HepG2 (cell line): Measurements from ENCODE around the gene KCNH1. TPM values are rescaled to one million over a fixed set of nuclear protein-coding genes. Genes with fewer than 3 reads are reported as not detected.

Experiments used
- ATAC-seq: fragments of 200-7000 bp; cut with Tn5 transposase; 3 replicates; pipeline ENCODE4 v1.9.1; 2020; ENCODE audit warnings: mild to moderate bottlenecking, moderate library complexity
- BruUV-seq: library from RNA; stranded (reverse); fragments of 400-500 nt; replicated peaks from 2 replicates; lab custom pipeline; 2021; lab: Mats Ljungman, UMichigan
- CTCF ChIA-PET: fragments of 300-600 bp; formaldehyde crosslinking; extraction: SDS; loops from one replicate; lab custom pipeline; 2021; ENCODE audit warnings: low total read pairs, inconsistent platforms, low intra/inter-chr PET ratio; lab: Yijun Ruan, JAX
- POLR2A ChIA-PET: fragments of 350-600 bp; sonication (Branson Sonifier 250); formaldehyde crosslinking; loops from one replicate; lab custom pipeline; 2020; ENCODE audit warnings: antibody characterized with exemption, inconsistent platforms; lab: Yijun Ruan, JAX
- DNase-seq: peaks from one replicate; pipeline ENCODE4 v3.0.0-alpha.2; 2015; ENCODE audit warnings: low spot score
- FAIRE-seq: peaks from 3 replicates; lab custom pipeline; 2011; peaks lifted over from hg19 to GRCh38; lab: Jason Lieb, UNC
- H2AFZ ChIP-seq: one replicate; pipeline ENCODE4 v1.6.1; 2011; ENCODE audit warnings: low read length, inconsistent platforms
- H3K27ac ChIP-seq: fragments of 300-600 bp; 3 replicates; pipeline ENCODE4 v1.8.0; 2011; ENCODE audit warnings: mixed run types, mild to moderate bottlenecking, mixed read lengths, low read length, inconsistent platforms; ENCODE audit not compliant: insufficient read depth; ENCODE audit errors: extremely low read length
- H3K27me3 ChIP-seq, 2 experiments: fragments of 200-600 bp in 1 of 2; 2 replicates in 1 of 2; 3 replicates in 1 of 2; pipeline versions ENCODE4 v1.6.0 to v1.8.0; 2011; ENCODE audit warnings: low read length in 2 of 2, mild to moderate bottlenecking in 2 of 2, moderate library complexity in 2 of 2, inconsistent platforms in 1 of 2; ENCODE audit not compliant: insufficient read depth in 2 of 2, control insufficient read depth in 1 of 2
- H3K36me3 ChIP-seq, 2 experiments: fragments of 200-600 bp in 1 of 2; replicated peaks in 1 of 2; 2 replicates in 1 of 2; 3 replicates in 1 of 2; pipeline versions ENCODE4 v1.5.1 to v1.8.0; 2011; ENCODE audit warnings: low read length in 2 of 2, inconsistent platforms in 1 of 2; ENCODE audit not compliant: insufficient read depth in 2 of 2, control insufficient read depth in 1 of 2
- H3K4me1 ChIP-seq: 2 replicates; pipeline ENCODE4 v1.5.1; 2012; ENCODE audit warnings: low read length, inconsistent platforms; ENCODE audit not compliant: insufficient read depth
- H3K4me2 ChIP-seq: 2 replicates; pipeline ENCODE4 v1.6.0; 2011; ENCODE audit warnings: low read depth, low read length, inconsistent platforms
- H3K4me3 ChIP-seq, 3 experiments: fragments of 200-600 bp in 1 of 3; sonication (generic), shearing (Covaris generic) in 1 of 3; replicated peaks in 1 of 3; 2 replicates each; pipeline ENCODE4 v1.5.1; 2011 to 2016; ENCODE audit warnings: low read length in 3 of 3, inconsistent platforms in 2 of 3, low read depth in 2 of 3, mild to moderate bottlenecking in 2 of 3, control low read depth in 1 of 3, mixed read lengths in 1 of 3; ENCODE audit not compliant: insufficient read depth in 1 of 3
- H3K79me2 ChIP-seq: one replicate; pipeline ENCODE4 v1.6.1; 2011; ENCODE audit warnings: low read length, inconsistent platforms; ENCODE audit not compliant: insufficient read depth
- H3K9ac ChIP-seq: 2 replicates; pipeline ENCODE4 v1.6.0; 2011; ENCODE audit warnings: mild to moderate bottlenecking, low read depth, low read length, inconsistent platforms; ENCODE audit not compliant: insufficient read depth
- H3K9me3 ChIP-seq: 2 replicates; pipeline ENCODE4 v1.5.1; 2012; ENCODE audit warnings: mild to moderate bottlenecking, low read length
- H4K20me1 ChIP-seq: 2 replicates; pipeline ENCODE4 v1.6.0; 2011; ENCODE audit warnings: inconsistent platforms, mild to moderate bottlenecking, low read length, moderate library complexity; ENCODE audit not compliant: insufficient read depth
- MEF2D ChIP-seq: sonication (generic); formaldehyde crosslinking; IDR thresholded peaks from 2 replicates; pipeline ENCODE4 v1.5.1; 2020; ENCODE audit warnings: mild to moderate bottlenecking, missing genetic modification reagents
- ZNF263 ChIP-seq: sonication (generic); formaldehyde crosslinking; IDR thresholded peaks from 2 replicates; pipeline ENCODE4 v1.4.0; 2020; ENCODE audit warnings: missing genetic modification reagents
- ZNF326 ChIP-seq: sonication (generic); formaldehyde crosslinking; IDR thresholded peaks from 2 replicates; pipeline ENCODE4 v1.4.0; 2020; ENCODE audit warnings: missing genetic modification reagents, borderline replicate concordance
- ZNF546 ChIP-seq: sonication (generic); formaldehyde crosslinking; conservative IDR thresholded peaks from 2 replicates; pipeline ENCODE4 v1.8.1; 2023; ENCODE audit warnings: mild to moderate bottlenecking, missing genetic modification reagents
- ZSCAN20 ChIP-seq: sonication (generic); formaldehyde crosslinking; IDR thresholded peaks from 2 replicates; pipeline ENCODE4 v1.4.0; 2020; ENCODE audit warnings: missing genetic modification reagents, mild to moderate bottlenecking, borderline replicate concordance
- ZSCAN29 ChIP-seq: sonication (generic); formaldehyde crosslinking; conservative IDR thresholded peaks from 2 replicates; pipeline ENCODE4 v1.4.0; 2020; ENCODE audit warnings: mild to moderate bottlenecking, missing genetic modification reagents
- ZSCAN31 ChIP-seq: sonication (generic); formaldehyde crosslinking; IDR thresholded peaks from 2 replicates; pipeline ENCODE4 v1.5.0; 2020; ENCODE audit warnings: low read depth, mild to moderate bottlenecking, missing genetic modification reagents
- ZZZ3 ChIP-seq: sonication (generic); formaldehyde crosslinking; IDR thresholded peaks from 2 replicates; pipeline ENCODE4 v1.4.0; 2020; ENCODE audit warnings: missing genetic modification reagents, mild to moderate bottlenecking, borderline replicate concordance
- WGBS: methylation state at CpG from one replicate; pipeline ENCODE4 v1.1.6; 2017; ENCODE audit warnings: low lambda C conversion rate; 5-methylcytosine and 5-hydroxymethylcytosine counted together
- in situ Hi-C: cut with HindIII; loops from 2 replicates; pipeline ENCODE4 v1.10.0; 2017; ENCODE audit warnings: low pct_unique_long_range_greater_than_20kb; ENCODE audit not compliant: extremely low pct_ligation_motif_present
- intact Hi-C: fragments of 100-400 bp; cut with micrococcal nuclease; formaldehyde crosslinking; loops from one replicate; pipeline ENCODE4 v1.10.0; 2022; ENCODE audit not compliant: unreplicated experiment
- polyA plus RNA-seq, 8 experiments: library from polyadenylated mRNA; depleted of rRNA in 3 of 8; stranded (reverse) in 7 of 8; unstranded in 1 of 8; fragments of >200 nt; fragmentation: Illumina TruSeq in 4 of 8; extraction: Trizol in 4 of 8; gene quantifications; 2 replicates each; pipeline versions ENCODE4 v1.2.1 to v1.2.3, GENCODE V29; 2011 to 2016; ENCODE audit warnings: low read depth in 4 of 8, missing spikeins in 1 of 8, mixed read lengths in 1 of 8; ENCODE audit not compliant: insufficient read depth in 1 of 8
- total RNA-seq, 5 experiments: library from RNA; depleted of rRNA; stranded (reverse); fragments of >200 nt; fragmentation: Illumina TruSeq; extraction: Trizol; gene quantifications; 2 replicates each; pipeline ENCODE4 v1.2.3, GENCODE V29; 2016; ENCODE audit warnings: low read depth in 1 of 5
- TF ChIP-seq, protein P1 (sequence below): IDR thresholded peaks from 2 replicates; pipeline ENCODE4 v1.6.1; 2012; ENCODE audit warnings: inconsistent platforms
- TF ChIP-seq, protein P2 (sequence below): sonication (generic); formaldehyde crosslinking; conservative IDR thresholded peaks from 2 replicates; pipeline ENCODE4 v1.8.0; 2022; ENCODE audit warnings: mild to moderate bottlenecking, moderate library complexity, missing genetic modification reagents
- TF ChIP-seq, protein P3 (sequence below): sonication (generic); formaldehyde crosslinking; IDR thresholded peaks from 2 replicates; pipeline ENCODE4 v1.8.0; 2022; ENCODE audit warnings: missing genetic modification reagents, mild to moderate bottlenecking, moderate library complexity, borderline replicate concordance

KCNH1 gene
- total and polyA plus RNA-seq, 2 of the 13 experiments (the other 11 are each of a cell fraction or from before 2014, with no cell fraction given), result not detected

- no peaks in the 10 kb centered on the region for H3K79me2 ChIP-seq
- H3K4me3 ChIP-seq, result no peak overlapping the region
- no peak overlapping the region for H3K27ac ChIP-seq
- no peak overlapping the region for H3K4me2 ChIP-seq
- no peaks in the 10 kb centered on the region for H3K9me3 ChIP-seq
- DNase-seq (no peak), FAIRE-seq (no peak), ATAC-seq (no peak)
- no TSS peak for BruUV-seq
- ChIA-PET CTCF (no interaction called here), POLR2A (no interaction called here)
- in situ Hi-C loops (no loop called here), intact Hi-C loops (no loop called here)
- H3K36me3 ChIP-seq, result no peaks in the 10 kb centered on the region
- no peak overlapping the region for H2AFZ ChIP-seq
- no peaks in the 10 kb centered on the region for H4K20me1 ChIP-seq
- WGBS, result 41% methylated on average over 5 of the region's 5 CpGs
- TF ChIP-seq ZNF326 (CRISPR knock-in tag) (no peak), ZNF263 (no peak), ZSCAN31 (CRISPR knock-in tag) (no peak), ZNF546 (CRISPR knock-in tag) (no peak), ZSCAN20 (no peak), ZZZ3 (CRISPR knock-in tag) (no peak), ZSCAN29 (CRISPR knock-in tag) (no peak), MEF2D (CRISPR knock-in tag) (no peak)
- TF ChIP-seq, protein P1, sequence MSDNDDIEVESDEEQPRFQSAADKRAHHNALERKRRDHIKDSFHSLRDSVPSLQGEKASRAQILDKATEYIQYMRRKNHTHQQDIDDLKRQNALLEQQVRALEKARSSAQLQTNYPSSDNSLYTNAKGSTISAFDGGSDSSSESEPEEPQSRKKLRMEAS, result no peak
- TF ChIP-seq, protein P2, sequence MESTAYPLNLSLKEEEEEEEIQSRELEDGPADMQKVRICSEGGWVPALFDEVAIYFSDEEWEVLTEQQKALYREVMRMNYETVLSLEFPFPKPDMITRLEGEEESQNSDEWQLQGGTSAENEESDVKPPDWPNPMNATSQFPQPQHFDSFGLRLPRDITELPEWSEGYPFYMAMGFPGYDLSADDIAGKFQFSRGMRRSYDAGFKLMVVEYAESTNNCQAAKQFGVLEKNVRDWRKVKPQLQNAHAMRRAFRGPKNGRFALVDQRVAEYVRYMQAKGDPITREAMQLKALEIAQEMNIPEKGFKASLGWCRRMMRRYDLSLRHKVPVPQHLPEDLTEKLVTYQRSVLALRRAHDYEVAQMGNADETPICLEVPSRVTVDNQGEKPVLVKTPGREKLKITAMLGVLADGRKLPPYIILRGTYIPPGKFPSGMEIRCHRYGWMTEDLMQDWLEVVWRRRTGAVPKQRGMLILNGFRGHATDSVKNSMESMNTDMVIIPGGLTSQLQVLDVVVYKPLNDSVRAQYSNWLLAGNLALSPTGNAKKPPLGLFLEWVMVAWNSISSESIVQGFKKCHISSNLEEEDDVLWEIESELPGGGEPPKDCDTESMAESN (CRISPR knock-in tag), result no peak
- TF ChIP-seq, protein P3, sequence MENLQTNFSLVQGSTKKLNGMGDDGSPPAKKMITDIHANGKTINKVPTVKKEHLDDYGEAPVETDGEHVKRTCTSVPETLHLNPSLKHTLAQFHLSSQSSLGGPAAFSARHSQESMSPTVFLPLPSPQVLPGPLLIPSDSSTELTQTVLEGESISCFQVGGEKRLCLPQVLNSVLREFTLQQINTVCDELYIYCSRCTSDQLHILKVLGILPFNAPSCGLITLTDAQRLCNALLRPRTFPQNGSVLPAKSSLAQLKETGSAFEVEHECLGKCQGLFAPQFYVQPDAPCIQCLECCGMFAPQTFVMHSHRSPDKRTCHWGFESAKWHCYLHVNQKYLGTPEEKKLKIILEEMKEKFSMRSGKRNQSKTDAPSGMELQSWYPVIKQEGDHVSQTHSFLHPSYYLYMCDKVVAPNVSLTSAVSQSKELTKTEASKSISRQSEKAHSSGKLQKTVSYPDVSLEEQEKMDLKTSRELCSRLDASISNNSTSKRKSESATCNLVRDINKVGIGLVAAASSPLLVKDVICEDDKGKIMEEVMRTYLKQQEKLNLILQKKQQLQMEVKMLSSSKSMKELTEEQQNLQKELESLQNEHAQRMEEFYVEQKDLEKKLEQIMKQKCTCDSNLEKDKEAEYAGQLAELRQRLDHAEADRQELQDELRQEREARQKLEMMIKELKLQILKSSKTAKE (CRISPR knock-in tag), result no peak
- no peak overlapping the region for H3K9ac ChIP-seq
- no peaks in the 10 kb centered on the region for H3K27me3 ChIP-seq
- no peaks in the 10 kb centered on the region for H3K4me1 ChIP-seq
Measured at GRCh38 chr1:210796421-210796820, 337.5 kb downstream of the KCNH1 start.
